Measurements from ENCODE around the gene MAP1LC3B2. TPM values are rescaled to one million over a fixed set of nuclear protein-coding genes. Genes with fewer than 3 reads are reported as not detected.

Gene MAP1LC3B2
- polyA plus RNA-seq, 1 of the 3 experiments (the other 2 are of a cell fraction): 0.76 TPM

DNA sequence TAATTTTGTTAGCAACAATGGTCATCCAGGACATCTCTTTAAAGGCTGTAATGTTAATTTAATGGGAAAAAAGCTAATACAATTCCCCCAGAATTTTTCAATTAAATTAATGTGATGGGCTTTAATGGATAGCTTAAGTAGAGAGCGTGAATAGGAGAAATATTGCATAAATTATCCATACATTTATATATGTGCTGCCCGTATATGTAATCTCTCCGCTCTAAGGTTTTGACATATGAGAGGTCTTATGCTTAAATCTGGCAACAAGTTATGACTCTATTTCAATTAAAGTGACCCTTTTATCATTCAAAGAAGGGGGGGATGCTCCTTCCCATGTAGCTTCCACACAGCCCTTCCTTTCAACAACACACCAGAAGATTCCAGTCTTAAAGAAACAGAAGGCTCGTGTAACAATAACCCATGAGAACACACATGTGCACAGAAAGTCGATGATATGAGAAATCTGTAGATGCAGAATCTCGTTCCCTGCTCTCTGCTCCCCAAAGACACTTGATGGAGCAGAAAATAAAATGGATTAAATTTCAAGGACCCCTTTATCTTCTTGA is 24.0 kb downstream of the MAP1LC3B2 start (continued):
- TF ChIP-seq NRF1 (IDR thresholded peaks at IDR 0.05; ENCODE audit: low read depth, low read length) (no peak), CTCF (IDR thresholded peaks at IDR 0.05) (no peak)

- Histone ChIP-seq H3K9ac (no peak overlapping the region), H3K9me3 (no peaks in the 10 kb centered on the region), H3K27me3 (ENCODE audit: insufficient read depth) (no peaks in the 10 kb centered on the region), H3K79me2 (ENCODE audit: insufficient read depth) (no peaks in the 10 kb centered on the region), H3K4me2 (no peak overlapping the region), H3K4me3 (ENCODE audit: low read depth in 2 of 2, low read length in 1 of 2) (no peak overlapping the region), H4K20me1 (ENCODE audit: insufficient read depth) (no peaks in the 10 kb centered on the region), H3K27ac (ENCODE audit: low read depth in 2 of 2, low read length in 1 of 2) (no peak overlapping the region), H3K36me3 (replicated peaks in 1 of 2; ENCODE audit: control insufficient read depth in 1 of 2, insufficient read depth in 2 of 2, low read length in 1 of 2) (no peaks in the 10 kb centered on the region), H3K4me1 (ENCODE audit: control insufficient read depth in 1 of 2, insufficient read depth in 2 of 2, low read depth in 1 of 2, low read length in 1 of 2) (no peaks in the 10 kb centered on the region; a peak in 1 of 4 replicates), H3K9me2 (no peaks in the 10 kb centered on the region), H2AFZ (ENCODE audit: low read depth) (no peak overlapping the region), H3F3A (replicated peaks; ENCODE audit: insufficient read depth) (no peaks in the 10 kb centered on the region)
- ChIA-PET CTCF (no interaction called here), POLR2A (no interaction called here)
- WGBS (ENCODE audit: low lambda C conversion rate): 86% methylated on average over 2 of the region's 2 CpGs
- DNase-seq: no peak
- TF ChIP-seq SIN3A (IDR thresholded peaks at IDR 0.05; ENCODE audit: borderline replicate concordance, low read depth, low read length): no peak
- no peak for TF ChIP-seq MEF2A (IDR thresholded peaks at IDR 0.05; ENCODE audit: borderline replicate concordance, low read depth)
- no peak for TF ChIP-seq POLR2AphosphoS5 (IDR thresholded peaks at IDR 0.05; ENCODE audit: low read depth, low read length)
- TF ChIP-seq TCF12 (IDR thresholded peaks at IDR 0.05): no peak
- TF ChIP-seq CHD2 (IDR thresholded peaks at IDR 0.05; ENCODE audit: low read length, partially characterized antibody): no peak
- no peak for TF ChIP-seq MXI1 (IDR thresholded peaks at IDR 0.05; ENCODE audit: low read depth, low read length)
- TF ChIP-seq RCOR1 (IDR thresholded peaks at IDR 0.05; ENCODE audit: low read length): no peak
- no peak for TF ChIP-seq SMC3 (IDR thresholded peaks at IDR 0.05; ENCODE audit: low read depth, low read length)
- no peak for TF ChIP-seq RXRA (IDR thresholded peaks at IDR 0.05; ENCODE audit: borderline replicate concordance, low read depth)
- TF ChIP-seq NFIC (IDR thresholded peaks at IDR 0.05; ENCODE audit: borderline replicate concordance): no peak
Measured at GRCh38 chr12:116587270-116587669, 28.1 kb downstream of the MAP1LC3B2 start.

- Histone ChIP-seq H3K9me2 (no peaks in the 10 kb centered on the region), H4K20me1 (ENCODE audit: insufficient read depth) (no peaks in the 10 kb centered on the region), H3F3A (replicated peaks; ENCODE audit: insufficient read depth) (no peaks in the 10 kb centered on the region), H3K4me1 (ENCODE audit: control insufficient read depth in 1 of 2, insufficient read depth in 2 of 2, low read depth in 1 of 2, low read length in 1 of 2) (no peaks in the 10 kb centered on the region), H3K4me3 (ENCODE audit: low read depth in 2 of 2, low read length in 1 of 2) (no peak overlapping the region), H3K9ac (no peak overlapping the region), H3K9me3 (no peaks in the 10 kb centered on the region), H3K27ac (ENCODE audit: low read depth in 2 of 2, low read length in 1 of 2) (no peak overlapping the region), H2AFZ (ENCODE audit: low read depth) (no peak overlapping the region), H3K4me2 (no peak overlapping the region), H3K79me2 (ENCODE audit: insufficient read depth) (no peaks in the 10 kb centered on the region), H3K36me3 (replicated peaks in 1 of 2; ENCODE audit: control insufficient read depth in 1 of 2, insufficient read depth in 2 of 2, low read length in 1 of 2) (no peaks in the 10 kb centered on the region), H3K27me3 (ENCODE audit: insufficient read depth) (no peaks in the 10 kb centered on the region)
- no peak for DNase-seq
- ChIA-PET CTCF (interaction anchor here (0.6 to 0.9 kb wide), 2 partner anchors 29 to 350 kb away, joined by 3 read pairs; partner anchors contain the start of gene MAP1LC3B2), POLR2A (no interaction called here)
- WGBS (ENCODE audit: low lambda C conversion rate): 83% methylated on average over 5 of the region's 5 CpGs
- TF ChIP-seq ELF1 (IDR thresholded peaks at IDR 0.05) (no peak), JUND (IDR thresholded peaks at IDR 0.05) (no peak), IRF3 (IDR thresholded peaks at IDR 0.05; ENCODE audit: low read depth, low read length) (no peak), NFIC (IDR thresholded peaks at IDR 0.05; ENCODE audit: borderline replicate concordance) (no peak), NRF1 (IDR thresholded peaks at IDR 0.05; ENCODE audit: low read depth, low read length) (no peak), RXRA (IDR thresholded peaks at IDR 0.05; ENCODE audit: borderline replicate concordance, low read depth) (no peak), MXI1 (IDR thresholded peaks at IDR 0.05; ENCODE audit: low read depth, low read length) (no peak), ZBTB33 (IDR thresholded peaks at IDR 0.05; ENCODE audit: borderline replicate concordance, low read depth) (no peak), POLR2AphosphoS5 (IDR thresholded peaks at IDR 0.05; ENCODE audit: low read depth, low read length) (no peak), FOSL2 (IDR thresholded peaks at IDR 0.05; ENCODE audit: borderline replicate concordance, low read depth) (no peak), SMC3 (IDR thresholded peaks at IDR 0.05; ENCODE audit: low read depth, low read length) (no peak), RFX5 (IDR thresholded peaks at IDR 0.05; ENCODE audit: low read length) (no peak), TAF1 (IDR thresholded peaks at IDR 0.05; ENCODE audit: borderline replicate concordance, low read depth, low read length) (no peak), SIN3A (IDR thresholded peaks at IDR 0.05; ENCODE audit: borderline replicate concordance, low read depth, low read length) (no peak)
- TF ChIP-seq, protein P1, sequence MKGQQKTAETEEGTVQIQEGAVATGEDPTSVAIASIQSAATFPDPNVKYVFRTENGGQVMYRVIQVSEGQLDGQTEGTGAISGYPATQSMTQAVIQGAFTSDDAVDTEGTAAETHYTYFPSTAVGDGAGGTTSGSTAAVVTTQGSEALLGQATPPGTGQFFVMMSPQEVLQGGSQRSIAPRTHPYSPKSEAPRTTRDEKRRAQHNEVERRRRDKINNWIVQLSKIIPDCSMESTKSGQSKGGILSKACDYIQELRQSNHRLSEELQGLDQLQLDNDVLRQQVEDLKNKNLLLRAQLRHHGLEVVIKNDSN (IDR thresholded peaks at IDR 0.05; ENCODE audit: borderline replicate concordance, low read depth): no peak
Measured at GRCh38 chr12:116588390-116589028, 29.3 kb downstream of the MAP1LC3B2 start.

Data from SK-N-SH (cell line).